ENCODE data around the gene ENOSF1. TPM values are rescaled to one million over a fixed set of nuclear protein-coding genes. Genes with fewer than 3 reads are reported as not detected.
A peak's percentile ranks its signal among the peaks of the same experiment; 100 is the strongest.

ENOSF1 gene
- total and polyA plus RNA-seq, 2 of the 13 experiments (the other 11 are each of a cell fraction or from before 2014, with no cell fraction given): 37.6 to 40.1 TPM

DNA sequence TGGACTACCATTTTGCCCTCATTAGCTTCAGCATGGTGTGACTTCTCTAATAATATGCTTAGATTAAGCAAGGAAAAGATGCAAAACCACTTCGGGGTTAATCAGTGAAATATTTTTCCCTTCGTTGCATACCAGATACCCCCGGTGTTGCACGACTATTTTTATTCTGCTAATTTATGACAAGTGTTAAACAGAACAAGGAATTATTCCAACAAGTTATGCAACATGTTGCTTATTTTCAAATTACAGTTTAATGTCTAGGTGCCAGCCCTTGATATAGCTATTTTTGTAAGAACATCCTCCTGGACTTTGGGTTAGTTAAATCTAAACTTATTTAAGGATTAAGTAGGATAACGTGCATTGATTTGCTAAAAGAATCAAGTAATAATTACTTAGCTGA lies 38.7 kb downstream of the ENOSF1 start (continued):
- TF ChIP-seq, protein P1, sequence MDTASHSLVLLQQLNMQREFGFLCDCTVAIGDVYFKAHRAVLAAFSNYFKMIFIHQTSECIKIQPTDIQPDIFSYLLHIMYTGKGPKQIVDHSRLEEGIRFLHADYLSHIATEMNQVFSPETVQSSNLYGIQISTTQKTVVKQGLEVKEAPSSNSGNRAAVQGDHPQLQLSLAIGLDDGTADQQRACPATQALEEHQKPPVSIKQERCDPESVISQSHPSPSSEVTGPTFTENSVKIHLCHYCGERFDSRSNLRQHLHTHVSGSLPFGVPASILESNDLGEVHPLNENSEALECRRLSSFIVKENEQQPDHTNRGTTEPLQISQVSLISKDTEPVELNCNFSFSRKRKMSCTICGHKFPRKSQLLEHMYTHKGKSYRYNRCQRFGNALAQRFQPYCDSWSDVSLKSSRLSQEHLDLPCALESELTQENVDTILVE (CRISPR knock-in tag; IDR thresholded peaks at IDR 0.05): no peak

DNA sequence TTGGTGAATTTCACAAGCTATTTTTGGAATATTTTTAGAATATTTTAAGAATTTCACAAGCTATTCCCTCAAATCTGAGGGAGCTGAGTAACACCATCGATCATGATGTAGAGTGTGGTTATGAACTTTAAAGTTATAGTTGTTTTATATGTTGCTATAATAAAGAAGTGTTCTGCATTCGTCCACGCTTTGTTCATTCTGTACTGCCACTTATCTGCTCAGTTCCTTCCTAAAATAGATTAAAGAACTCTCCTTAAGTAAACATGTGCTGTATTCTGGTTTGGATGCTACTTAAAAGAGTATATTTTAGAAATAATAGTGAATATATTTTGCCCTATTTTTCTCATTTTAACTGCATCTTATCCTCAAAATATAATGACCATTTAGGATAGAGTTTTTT lies 39.1 kb downstream of the ENOSF1 start:
- FAIRE-seq (no peak), DNase-seq (ENCODE audit: low spot score) (no peak), ATAC-seq (no peak)
- Histone ChIP-seq H4K20me1 (ENCODE audit: insufficient read depth, low read length) (no peaks in the 10 kb centered on the region; the same call in 1 of the 2 replicates), H2AFZ (ENCODE audit: low read length) (no peak overlapping the region), H3K79me2 (ENCODE audit: insufficient read depth, low read length) (no peaks in the 10 kb centered on the region), H3K27ac (ENCODE audit: extremely low read length, insufficient read depth, low read length) (no peak overlapping the region), H3K9me3 (ENCODE audit: low read length) (no peaks in the 10 kb centered on the region), H3K4me1 (ENCODE audit: insufficient read depth, low read length) (peaks cover 4% of the 10 kb centered on the region; the same call in 1 of the 2 replicates), H3K4me2 (ENCODE audit: low read depth, low read length) (no peak overlapping the region), H3K36me3 (replicated peaks in 1 of 2; ENCODE audit: control insufficient read depth in 1 of 2, insufficient read depth in 2 of 2, low read length in 2 of 2) (peaks cover 27 to 92% of the 10 kb centered on the region in 2 experiments), H3K9ac (ENCODE audit: insufficient read depth, low read depth, low read length) (no peak overlapping the region), H3K4me3 (replicated peaks in 1 of 3; ENCODE audit: insufficient read depth in 1 of 3, low read depth in 2 of 3, low read length in 3 of 3) (no peak overlapping the region), H3K27me3 (ENCODE audit: control insufficient read depth in 1 of 2, insufficient read depth in 2 of 2, low read length in 2 of 2) (no peaks in the 10 kb centered on the region)
- intact Hi-C loops (cut with micrococcal nuclease; ENCODE audit: unreplicated experiment) (no loop called here), in situ Hi-C loops (cut with HindIII; ENCODE audit: extremely low pct_ligation_motif_present, low pct_unique_long_range_greater_than_20kb) (no loop called here)
- CTCF ChIA-PET (ENCODE audit: low intra/inter-chr PET ratio, low total read pairs): no interaction called here
- TSS peak; percentile 27 for BruUV-seq (replicated peaks)
- WGBS (ENCODE audit: low lambda C conversion rate): 97% methylated on average over 3 of the region's 3 CpGs
- POLR2A ChIA-PET: interaction anchor here (1.5 kb wide), 1 partner anchor 15 kb away, joined by 6 read pairs; no protein-coding TSS in a partner anchor
- TF ChIP-seq CENPT (CRISPR knock-in tag; IDR thresholded peaks at IDR 0.05; ENCODE audit: low read depth): no peak
- no peak for TF ChIP-seq NFKB2 (CRISPR knock-in tag; IDR thresholded peaks at IDR 0.05; ENCODE audit: borderline replicate concordance)
- TF ChIP-seq, protein P2, sequence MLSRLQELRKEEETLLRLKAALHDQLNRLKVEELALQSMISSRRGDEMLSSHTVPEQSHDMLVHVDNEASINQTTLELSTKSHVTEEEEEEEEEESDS (CRISPR knock-in tag; IDR thresholded peaks at IDR 0.05; ENCODE audit: borderline replicate concordance): no peak
- TF ChIP-seq, protein P3, sequence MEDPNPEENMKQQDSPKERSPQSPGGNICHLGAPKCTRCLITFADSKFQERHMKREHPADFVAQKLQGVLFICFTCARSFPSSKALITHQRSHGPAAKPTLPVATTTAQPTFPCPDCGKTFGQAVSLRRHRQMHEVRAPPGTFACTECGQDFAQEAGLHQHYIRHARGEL (CRISPR knock-in tag; IDR thresholded peaks at IDR 0.05): no peak
- TF ChIP-seq, protein P4, sequence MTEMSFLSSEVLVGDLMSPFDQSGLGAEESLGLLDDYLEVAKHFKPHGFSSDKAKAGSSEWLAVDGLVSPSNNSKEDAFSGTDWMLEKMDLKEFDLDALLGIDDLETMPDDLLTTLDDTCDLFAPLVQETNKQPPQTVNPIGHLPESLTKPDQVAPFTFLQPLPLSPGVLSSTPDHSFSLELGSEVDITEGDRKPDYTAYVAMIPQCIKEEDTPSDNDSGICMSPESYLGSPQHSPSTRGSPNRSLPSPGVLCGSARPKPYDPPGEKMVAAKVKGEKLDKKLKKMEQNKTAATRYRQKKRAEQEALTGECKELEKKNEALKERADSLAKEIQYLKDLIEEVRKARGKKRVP (CRISPR knock-in tag; IDR thresholded peaks at IDR 0.05): no peak
- TF ChIP-seq FOXJ3 (CRISPR knock-in tag; IDR thresholded peaks at IDR 0.05; ENCODE audit: borderline replicate concordance): no peak
- TF ChIP-seq ZNF790 (CRISPR knock-in tag; IDR thresholded peaks at IDR 0.05; ENCODE audit: borderline replicate concordance): no peak
- TF ChIP-seq ZNF747 (CRISPR knock-in tag; IDR thresholded peaks at IDR 0.05; ENCODE audit: borderline replicate concordance): no peak
- TF ChIP-seq, protein P5, sequence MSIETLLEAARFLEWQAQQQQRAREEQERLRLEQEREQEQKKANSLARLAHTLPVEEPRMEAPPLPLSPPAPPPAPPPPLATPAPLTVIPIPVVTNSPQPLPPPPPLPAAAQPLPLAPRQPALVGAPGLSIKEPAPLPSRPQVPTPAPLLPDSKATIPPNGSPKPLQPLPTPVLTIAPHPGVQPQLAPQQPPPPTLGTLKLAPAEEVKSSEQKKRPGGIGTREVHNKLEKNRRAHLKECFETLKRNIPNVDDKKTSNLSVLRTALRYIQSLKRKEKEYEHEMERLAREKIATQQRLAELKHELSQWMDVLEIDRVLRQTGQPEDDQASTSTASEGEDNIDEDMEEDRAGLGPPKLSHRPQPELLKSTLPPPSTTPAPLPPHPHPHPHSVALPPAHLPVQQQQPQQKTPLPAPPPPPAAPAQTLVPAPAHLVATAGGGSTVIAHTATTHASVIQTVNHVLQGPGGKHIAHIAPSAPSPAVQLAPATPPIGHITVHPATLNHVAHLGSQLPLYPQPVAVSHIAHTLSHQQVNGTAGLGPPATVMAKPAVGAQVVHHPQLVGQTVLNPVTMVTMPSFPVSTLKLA (IDR thresholded peaks at IDR 0.05): no peak
- TF ChIP-seq ZNF615 (CRISPR knock-in tag; IDR thresholded peaks at IDR 0.05; ENCODE audit: borderline replicate concordance): no peak
- TF ChIP-seq ZNF776 (CRISPR knock-in tag; IDR thresholded peaks at IDR 0.05): no peak
- no peak for TF ChIP-seq FOXK1 (CRISPR knock-in tag; IDR thresholded peaks at IDR 0.05; ENCODE audit: borderline replicate concordance, low read depth)
- TF ChIP-seq ZNF326 (CRISPR knock-in tag; IDR thresholded peaks at IDR 0.05; ENCODE audit: borderline replicate concordance): no peak

All from HepG2 (cell line).